GM19463 (cell line): ENCODE measurements around the gene FYN.
"Not testable (repeated sequence)": the region's sequence is repeated elsewhere in the genome, so short reads cannot be mapped to it uniquely, and the experiment has no call there.

Source experiments
- ATAC-seq: cut with Tn5 transposase; IDR thresholded peaks from one replicate; pipeline ENCODE4 v1.9.1; 2021; ENCODE audit warnings: mild to moderate bottlenecking, moderate library complexity; ENCODE audit not compliant: unreplicated experiment

FYN gene

DNA sequence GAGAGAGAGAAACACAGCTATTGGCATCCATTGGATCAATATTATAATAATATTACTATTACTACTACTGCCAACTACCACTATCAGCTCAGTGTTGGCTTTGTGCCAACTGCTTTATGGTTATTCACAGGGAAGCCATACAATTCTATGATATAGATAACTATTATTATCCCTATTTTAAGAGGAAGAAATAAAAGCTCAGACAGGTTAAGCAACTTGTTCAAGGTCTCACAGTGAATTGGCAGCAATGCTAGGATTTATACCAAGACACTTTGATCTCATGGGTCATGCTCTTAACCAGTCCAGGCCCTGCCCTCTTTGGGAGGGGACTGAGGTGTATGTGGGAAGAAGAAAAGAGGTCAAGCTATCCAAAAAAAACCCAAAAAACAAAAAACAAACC, 185.6 kb downstream of the FYN start:
- no peak for ATAC-seq

- ATAC-seq = no peak
Observed at GRCh38 chr6:111686932-111687266, 186.4 kb downstream of the FYN start.

DNA sequence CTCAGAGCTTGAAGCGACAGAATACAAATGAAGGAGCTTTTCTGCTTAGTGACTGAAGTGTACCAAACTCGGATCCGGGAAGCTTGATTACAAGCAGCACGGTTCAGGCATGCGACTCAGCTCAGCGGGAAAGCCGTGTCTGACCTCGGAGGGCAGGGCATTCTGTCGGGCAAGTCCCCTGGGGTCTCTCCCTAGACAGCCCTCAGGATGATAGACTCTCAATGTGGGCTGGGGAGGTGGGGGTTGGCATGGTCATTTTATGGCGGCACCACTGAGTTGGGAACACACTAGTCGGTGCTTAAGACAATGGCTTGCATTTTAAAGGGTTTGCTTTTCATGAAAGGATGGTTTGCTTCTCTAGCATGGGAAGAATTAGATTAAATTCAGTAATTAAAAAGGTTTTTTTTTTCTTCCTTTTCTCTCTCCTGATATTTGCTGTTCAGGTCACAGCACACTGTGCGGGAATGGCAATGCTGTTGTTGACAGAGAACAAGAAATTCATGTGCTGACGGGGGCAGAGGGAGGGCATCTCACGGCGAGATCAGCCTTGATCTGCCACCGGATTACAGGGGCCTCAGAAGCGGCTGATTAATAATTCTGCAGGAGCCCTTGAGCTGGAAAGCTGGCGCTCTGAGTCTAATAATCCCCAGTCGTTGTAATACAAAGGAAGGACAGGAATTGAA, 186.9 kb downstream of the FYN start:
- ATAC-seq = no peak

DNA sequence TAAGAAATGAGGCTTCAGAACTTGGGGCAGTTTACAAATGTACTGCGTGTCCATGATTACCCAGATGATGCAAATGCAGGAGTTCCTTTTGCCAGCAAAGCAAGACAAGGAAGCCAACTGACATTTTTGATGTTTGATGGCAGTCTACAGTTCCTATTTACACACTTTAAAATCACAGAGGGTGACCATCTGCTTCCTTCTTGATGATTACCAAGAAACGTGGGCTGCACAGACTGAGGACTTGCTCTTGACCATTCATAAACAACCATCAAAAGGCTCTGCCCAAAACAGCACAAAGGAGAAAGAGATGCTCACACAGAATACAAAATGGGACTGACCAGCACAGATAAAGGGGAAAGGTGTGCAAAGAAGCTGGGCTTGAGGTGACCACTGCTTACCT, 187.7 kb downstream of the FYN start:
- no peak for ATAC-seq

- ATAC-seq = no peak
Observed at GRCh38 chr6:111685058-111685457, 188.2 kb downstream of the FYN start.

GRCh38 chr6:111683749-111684267, 189.4 kb downstream of the FYN start:
- ATAC-seq = no peak

DNA sequence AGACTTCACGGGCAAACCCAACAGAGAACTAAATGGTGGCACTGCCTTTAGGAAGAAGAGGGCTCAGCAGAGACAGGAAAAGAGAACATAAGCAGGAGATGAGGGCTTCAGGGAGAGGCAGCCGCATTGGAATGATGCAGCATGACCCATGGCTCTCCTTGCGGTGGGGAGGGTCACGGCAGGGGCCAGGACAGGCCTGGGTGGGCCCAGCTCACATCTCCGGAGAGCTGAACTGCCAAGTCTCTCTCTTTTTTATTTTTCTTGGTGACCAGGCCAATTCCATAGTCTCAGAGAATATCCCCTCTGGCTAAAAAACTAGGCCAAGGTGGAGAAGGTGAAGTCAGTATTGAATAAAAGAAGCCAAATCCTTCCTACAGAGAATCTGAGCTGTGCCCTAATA, 190.1 kb downstream of the FYN start:
- no peak for ATAC-seq

DNA sequence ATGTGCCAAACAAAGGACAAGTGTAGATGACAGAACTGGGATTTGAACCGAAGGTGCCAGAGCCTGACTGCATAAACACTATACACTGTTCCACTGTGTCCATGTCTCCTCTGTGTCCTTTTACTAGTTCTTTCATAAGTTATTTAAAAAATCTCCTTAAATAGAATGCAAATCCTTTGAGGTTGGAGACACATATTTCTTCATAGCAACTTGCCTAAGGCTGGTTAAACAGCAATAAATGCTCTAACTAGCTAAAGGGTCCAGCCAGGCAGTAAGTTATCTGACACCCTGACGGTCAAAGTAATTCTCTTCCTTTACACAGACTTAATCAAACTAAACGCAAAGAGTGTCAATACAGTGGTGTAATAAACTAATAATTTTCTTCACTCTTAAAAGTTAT, 191.4 kb downstream of the FYN start:
- no peak for ATAC-seq

DNA sequence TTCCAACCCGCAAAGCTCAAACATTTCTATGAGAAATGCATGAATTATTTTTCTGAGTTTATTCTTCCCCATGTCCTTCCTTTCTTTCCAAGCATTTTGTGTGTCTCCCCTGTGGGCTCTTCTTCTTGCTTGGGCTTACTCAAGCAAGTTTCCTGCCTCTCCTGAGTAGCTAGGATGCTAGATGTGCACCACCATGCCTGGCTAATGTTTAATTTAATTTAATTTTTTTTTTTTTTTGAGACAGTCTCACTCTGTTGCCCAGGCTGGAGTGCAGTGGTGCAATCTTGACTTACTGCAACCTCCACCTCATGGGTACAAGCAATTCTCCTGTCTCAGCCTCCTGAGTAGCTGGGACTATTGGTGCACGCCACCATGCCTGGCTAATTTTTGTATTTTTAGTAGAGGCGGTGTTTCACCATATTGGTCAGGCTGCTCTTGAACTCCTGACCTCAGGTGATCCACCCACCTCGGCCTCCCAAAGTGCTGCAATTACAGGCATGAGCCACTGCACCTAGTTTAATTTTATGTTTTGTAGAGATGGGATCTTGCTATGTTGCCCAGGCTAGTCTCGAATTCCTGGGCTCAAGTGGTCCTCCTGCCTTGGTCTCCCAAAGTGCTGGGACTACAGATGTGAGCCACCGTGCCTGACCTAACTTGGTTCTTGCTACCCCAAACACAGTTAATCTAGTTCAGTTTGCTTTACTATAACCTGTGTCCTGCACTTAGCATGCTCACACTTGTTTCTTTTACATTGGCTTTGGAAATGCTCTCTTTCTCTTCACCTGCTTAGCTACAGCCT, 192.2 kb downstream of the FYN start:
- not testable (repeated sequence) for ATAC-seq

DNA sequence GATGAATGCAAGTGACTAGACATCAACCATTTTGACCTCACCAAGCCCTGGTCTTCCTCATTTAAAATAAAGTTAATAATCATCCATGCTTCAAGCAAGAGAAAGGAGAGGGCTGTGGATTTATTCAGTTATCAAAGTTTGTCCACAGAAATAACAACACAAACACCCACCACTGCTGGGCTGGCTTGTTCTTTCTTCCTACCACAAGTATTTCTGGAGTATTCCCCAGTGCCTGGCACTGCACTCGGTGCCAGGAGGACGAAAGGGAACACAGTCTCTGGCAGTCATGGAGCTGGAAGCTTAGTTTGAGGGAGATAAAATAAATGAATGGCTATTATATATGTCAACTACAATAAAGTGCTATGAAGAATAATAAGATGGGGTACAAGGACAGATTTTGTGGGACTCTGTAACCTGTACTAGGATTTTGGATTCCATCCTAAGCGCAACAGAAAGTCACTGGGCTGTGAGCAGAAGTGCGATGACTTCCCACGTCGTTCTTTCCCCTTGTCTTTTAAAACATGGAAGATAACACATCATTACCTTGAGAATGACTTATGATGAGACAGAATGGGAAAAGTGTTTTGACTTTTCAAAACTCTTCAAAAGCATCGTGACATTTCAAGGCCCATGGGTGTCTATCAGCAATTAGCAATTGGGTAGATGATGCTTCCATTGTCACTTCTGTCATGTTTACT, 193.1 kb downstream of the FYN start:
- ATAC-seq = no peak

- no peak for ATAC-seq
Observed at GRCh38 chr6:111679126-111679858, 194.0 kb downstream of the FYN start.

GRCh38 chr6:111677249-111677990, 195.8 kb downstream of the FYN start:
- ATAC-seq = no peak

DNA sequence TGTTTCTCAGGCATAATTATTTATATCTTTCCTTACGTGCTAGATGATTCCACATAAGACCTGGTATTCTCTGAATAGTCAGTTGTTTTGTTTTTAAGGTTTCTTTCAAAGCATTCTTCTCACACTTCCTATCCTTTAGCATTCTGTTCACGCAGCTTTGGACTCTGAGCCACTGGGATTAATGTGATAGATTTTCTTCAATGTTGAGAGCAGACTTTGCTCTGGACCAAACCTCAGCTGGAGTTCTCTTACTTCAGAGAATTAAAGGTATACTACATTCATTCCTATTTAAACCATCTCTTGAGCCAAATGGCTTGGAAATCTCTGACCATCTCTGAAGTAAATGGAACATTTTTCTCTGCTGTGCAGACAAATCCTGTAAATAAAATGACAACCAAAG, 196.9 kb downstream of the FYN start:
- ATAC-seq = no peak

DNA sequence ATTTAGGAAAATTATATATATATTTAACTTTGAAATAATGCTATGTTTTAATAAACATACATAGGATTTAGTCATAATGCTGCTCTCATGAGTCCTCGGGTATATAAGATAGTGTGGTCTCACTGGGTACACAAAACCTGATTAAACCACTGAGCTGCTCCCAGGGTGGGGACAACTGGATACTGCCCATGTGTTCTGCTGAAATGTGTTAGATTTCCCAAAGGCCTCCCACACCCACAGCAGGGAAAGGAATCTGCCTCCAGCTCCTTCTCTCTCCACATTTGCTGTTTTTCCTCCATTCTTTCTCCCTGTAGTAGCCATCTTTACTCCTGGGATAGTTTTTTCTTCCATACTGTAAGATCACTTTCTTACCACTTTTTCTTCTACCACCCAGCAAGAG, 198.4 kb downstream of the FYN start:
- ATAC-seq = no peak

GRCh38 chr6:111674413-111674812, 198.8 kb downstream of the FYN start:
- no peak for ATAC-seq

DNA sequence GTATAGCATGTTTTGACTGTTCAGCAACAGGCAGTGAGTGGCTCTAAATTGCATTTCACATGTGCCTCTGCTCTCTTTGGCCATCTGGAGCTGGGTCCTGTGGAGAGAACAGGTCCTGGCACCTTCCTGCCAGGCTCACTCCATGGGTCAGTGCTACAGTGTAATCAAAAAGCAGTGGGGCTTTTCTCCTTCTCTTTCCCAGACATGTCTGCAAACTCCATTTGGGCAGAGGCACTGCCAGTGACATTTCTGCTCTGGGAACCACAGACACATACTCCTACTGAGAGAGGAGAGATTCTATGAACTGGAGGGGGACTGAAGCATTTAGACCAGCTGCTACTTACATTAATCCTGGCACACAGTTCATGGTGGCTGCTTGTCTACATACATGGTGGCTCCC, 199.3 kb downstream of the FYN start:
- no peak for ATAC-seq

DNA sequence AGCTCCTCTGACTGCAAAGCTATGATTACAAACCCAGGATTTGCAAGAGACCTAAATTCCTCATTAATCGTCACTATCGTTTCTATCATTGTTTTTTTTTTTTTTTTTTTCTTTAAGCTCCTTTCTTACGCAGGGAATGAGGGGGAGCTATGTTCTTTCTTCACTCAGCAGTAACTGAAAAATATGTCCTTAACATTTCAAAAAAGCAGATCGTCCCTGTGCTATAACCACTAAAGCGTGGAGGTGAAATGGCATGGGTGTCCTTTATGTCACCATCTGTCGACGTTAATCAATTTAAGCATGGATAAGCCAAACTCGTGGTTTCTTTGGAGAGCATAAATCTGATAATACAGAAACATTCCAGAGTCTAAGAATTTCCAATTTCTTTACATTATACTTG, 199.7 kb downstream of the FYN start:
- ATAC-seq = no peak

GRCh38 chr6:111672761-111673450, 200.3 kb downstream of the FYN start:
- no peak for ATAC-seq

DNA sequence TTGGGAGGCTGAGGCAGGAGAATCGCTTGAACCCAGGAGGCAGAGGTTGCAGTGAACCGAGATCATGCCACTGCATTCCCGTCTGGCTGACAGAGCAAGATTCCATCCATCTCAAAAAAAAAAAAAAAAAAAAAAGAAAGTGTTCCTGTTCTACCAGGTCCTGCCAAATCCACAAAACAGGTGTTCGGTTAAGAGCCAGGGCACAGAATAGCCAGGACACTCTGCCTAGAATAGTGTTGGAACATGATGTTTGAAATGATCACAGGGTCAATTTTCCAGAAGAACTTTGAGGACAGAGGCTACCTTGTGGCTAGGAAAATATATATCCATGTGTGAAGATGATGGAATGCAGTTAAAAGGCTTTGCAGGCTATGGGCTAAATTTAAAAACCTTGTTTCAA, 203.9 kb downstream of the FYN start:
- ATAC-seq = no peak

GRCh38 chr6:111668410-111668809, 204.8 kb downstream of the FYN start:
- no peak for ATAC-seq
